CD14-positive monocyte (primary cell): ENCODE data around the gene SPRY1. TPM values are rescaled to one million over a fixed set of nuclear protein-coding genes. Genes with fewer than 3 reads are reported as not detected.

Experiments used
- DNase-seq, 3 donors: peaks; one replicate each; pipeline ENCODE4 v3.0.0-alpha.2; 2011 to 2022
- H2AFZ ChIP-seq: 2 replicates; pipeline ENCODE4 v1.6.0; 2012; ENCODE audit warnings: mild to moderate bottlenecking, low read depth, low read length, inconsistent platforms; ENCODE audit not compliant: insufficient read depth, poor library complexity, severe bottlenecking
- H3K27ac ChIP-seq, 2 donors: 1 replicate in 1 of 2; 2 replicates in 1 of 2; pipeline ENCODE4 v1.5.1; 2012 to 2013; ENCODE audit warnings: low read length in 2 of 2, control low read depth in 1 of 2, inconsistent platforms in 1 of 2, low read depth in 1 of 2, mild to moderate bottlenecking in 1 of 2
- H3K27me3 ChIP-seq, 2 donors: one replicate each; pipeline versions ENCODE4 v1.6.0 to v1.6.1; 2011 to 2013; ENCODE audit warnings: low read length in 2 of 2; ENCODE audit not compliant: control insufficient read depth in 2 of 2, insufficient read depth in 2 of 2
- H3K36me3 ChIP-seq, 2 donors: replicated peaks in 1 of 2; 1 replicate in 1 of 2; 2 replicates in 1 of 2; pipeline versions ENCODE4 v1.5.1 to v1.6.1; 2012 to 2013; ENCODE audit warnings: low read length in 2 of 2, control low read depth in 1 of 2, inconsistent platforms in 1 of 2, mild to moderate bottlenecking in 1 of 2; ENCODE audit not compliant: insufficient read depth in 2 of 2, control insufficient read depth in 1 of 2
- H3K4me1 ChIP-seq, 2 donors: 1 replicate in 1 of 2; 2 replicates in 1 of 2; pipeline versions ENCODE4 v1.5.1 to v1.6.1; 2012 to 2013; ENCODE audit warnings: low read length in 2 of 2, control low read depth in 1 of 2, inconsistent platforms in 1 of 2, mild to moderate bottlenecking in 1 of 2, moderate library complexity in 1 of 2; ENCODE audit not compliant: insufficient read depth in 2 of 2, control insufficient read depth in 1 of 2
- H3K4me2 ChIP-seq: replicated peaks from 2 replicates; pipeline ENCODE3; 2012; ENCODE audit warnings: low read length, moderate library complexity, mild to moderate bottlenecking; ENCODE audit not compliant: poor library complexity, severe bottlenecking; ENCODE audit errors: extremely low read depth
- H3K4me3 ChIP-seq, 3 experiments: fragments of 200-600 bp in 1 of 3; sonication (generic) in 1 of 3; replicated peaks in 1 of 3; 1 replicate in 2 of 3; 2 replicates in 1 of 3; pipeline ENCODE4 v1.5.1; 2011 to 2013; ENCODE audit warnings: low read length in 3 of 3, mild to moderate bottlenecking in 3 of 3, control low read depth in 2 of 3, low read depth in 2 of 3, inconsistent platforms in 1 of 3, moderate library complexity in 1 of 3
- H3K79me2 ChIP-seq: 2 replicates; pipeline ENCODE4 v1.6.0; 2012; ENCODE audit warnings: mild to moderate bottlenecking, control low read depth, inconsistent platforms, low read length, moderate library complexity; ENCODE audit not compliant: insufficient read depth
- H3K9ac ChIP-seq: 2 replicates; pipeline ENCODE4 v1.6.0; 2017; ENCODE audit warnings: low read length, mild to moderate bottlenecking; ENCODE audit not compliant: insufficient read depth, poor library complexity, severe bottlenecking
- H3K9me3 ChIP-seq, 2 donors: replicated peaks in 1 of 2; 1 replicate in 1 of 2; 2 replicates in 1 of 2; pipeline versions ENCODE4 v1.5.1 to v1.6.1; 2012 to 2013; ENCODE audit warnings: low read length in 2 of 2, control low read depth in 1 of 2; ENCODE audit not compliant: control insufficient read depth in 1 of 2, insufficient read depth in 1 of 2
- H4K20me1 ChIP-seq: 2 replicates; pipeline ENCODE4 v1.6.0; 2012; ENCODE audit warnings: mild to moderate bottlenecking, low read length, control low read depth, moderate library complexity; ENCODE audit not compliant: insufficient read depth
- H3K27ac Mint-ChIP-seq, 7 donors: one replicate each; pipeline ENCODE4 v1.8.0; 2020; ENCODE audit warnings: mild to moderate bottlenecking in 7 of 7, mixed read lengths in 7 of 7, moderate library complexity in 6 of 7, inconsistent platforms in 2 of 7
- H3K27me3 Mint-ChIP-seq, 3 donors: one replicate each; pipeline ENCODE4 v1.8.0; 2021 to 2022; ENCODE audit warnings: low read depth in 3 of 3, mild to moderate bottlenecking in 3 of 3, mixed read lengths in 3 of 3, moderate library complexity in 3 of 3, inconsistent platforms in 1 of 3
- H3K36me3 Mint-ChIP-seq, 2 donors: one replicate each; pipeline ENCODE4 v1.8.0; 2020; ENCODE audit warnings: mixed read lengths in 2 of 2, inconsistent platforms in 1 of 2, mild to moderate bottlenecking in 1 of 2
- H3K4me1 Mint-ChIP-seq: one replicate; pipeline ENCODE4 v1.8.0; 2020; ENCODE audit warnings: mild to moderate bottlenecking, mixed read lengths
- H3K4me3 Mint-ChIP-seq, 2 donors: one replicate each; pipeline ENCODE4 v1.8.0; 2020; ENCODE audit warnings: mild to moderate bottlenecking in 2 of 2, mixed read lengths in 2 of 2, moderate library complexity in 1 of 2
- H3K9me3 Mint-ChIP-seq, 7 donors: one replicate each; pipeline ENCODE4 v1.8.0; 2020 to 2022; ENCODE audit warnings: mixed read lengths in 7 of 7, mild to moderate bottlenecking in 6 of 7, moderate library complexity in 6 of 7, inconsistent platforms in 2 of 7
- CTCF ChIP-seq: fragments of 200-600 bp; IDR thresholded peaks from one replicate; pipeline ENCODE4 v1.8.0; 2022; ENCODE audit warnings: antibody characterized with exemption, mild to moderate bottlenecking
- WGBS: methylation state at CpG from one replicate; pipeline ENCODE4 v1.1.5; 2013; ENCODE audit warnings: missing lambda C conversion rate; ENCODE audit not compliant: insufficient coverage; 5-methylcytosine and 5-hydroxymethylcytosine counted together
- intact Hi-C, 2 donors: fragments of 100-400 bp; cut with micrococcal nuclease; formaldehyde crosslinking; loops; one replicate each; pipeline versions ENCODE4 v1.15.0 to v1.15.1; 2023
- polyA plus RNA-seq, 3 donors: library from polyadenylated mRNA; depleted of rRNA in 1 of 3; unstranded in 2 of 3; stranded (reverse) in 1 of 3; fragments of 300-500 nt in 2 of 3; fragments of >200 nt in 1 of 3; fragmentation: Illumina TruSeq in 2 of 3; gene quantifications; 1 replicate in 2 of 3; 2 replicates in 1 of 3; pipeline ENCODE4 v1.2.3, GENCODE V29; 2012 to 2021

The SPRY1 gene
- polyA plus RNA-seq, 3 donors, result 1.1 to 3.7 (median 2.0) TPM

- Histone ChIP-seq H3K36me3 (no peaks in the 10 kb centered on the region), H3K9me3 (no peaks in the 10 kb centered on the region), H3K4me2 (peak overlapping the region; percentile 61), H3K9ac (no peak overlapping the region), H3K79me2 (no peaks in the 10 kb centered on the region), H3K4me3 (peak overlapping the region in 1 of 3 experiments; percentile 41), H4K20me1 (no peaks in the 10 kb centered on the region), H3K4me1 (peaks cover 49 to 52% of the 10 kb centered on the region in 2 donors), H3K27me3 (no peaks in the 10 kb centered on the region), H2AFZ (no peak overlapping the region), H3K27ac (peak overlapping the region in 1 of 2 donors; percentile 58)
- no peak for TF ChIP-seq CTCF
- peak; percentile 74 to 90 (median 87) for DNase-seq
- no CpG with 5 or more reads among the region's 6 CpGs for WGBS
- peak overlapping the region; percentile 21 to 77 for H3K4me3 Mint-ChIP-seq
- no peaks in the 10 kb centered on the region for H3K9me3 Mint-ChIP-seq
- peaks cover 63% of the 10 kb centered on the region for H3K4me1 Mint-ChIP-seq
- peaks cover 0 to 5% (median 2%) of the 10 kb centered on the region in 3 donors for H3K27me3 Mint-ChIP-seq
- no peaks in the 10 kb centered on the region for H3K36me3 Mint-ChIP-seq
- intact Hi-C loops, result no loop called here
- peak overlapping the region; percentile 14 to 84 (median 76) for H3K27ac Mint-ChIP-seq
Measured at GRCh38 chr4:123415977-123416376, 19.4 kb downstream of the SPRY1 start.

DNA sequence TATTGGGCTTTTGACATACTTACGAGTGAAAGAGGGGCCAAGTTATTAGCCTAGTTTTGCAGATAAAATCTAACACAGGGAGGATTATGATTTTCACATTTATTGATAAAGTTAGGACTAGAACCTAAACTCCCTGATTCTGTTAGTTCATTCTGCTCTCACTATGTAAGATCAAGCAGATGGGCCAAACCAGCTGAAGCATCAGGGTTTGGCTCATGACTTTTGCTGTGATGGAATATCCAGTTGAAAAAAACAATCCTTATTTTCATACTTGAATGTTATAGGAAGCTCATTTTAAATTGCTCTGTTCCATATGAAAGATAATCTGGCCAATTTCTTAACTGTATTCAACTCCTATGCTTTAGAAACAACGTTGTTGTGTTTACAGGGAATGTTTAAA, 21.2 kb downstream of the SPRY1 start:
- Histone ChIP-seq H3K4me2 (no peak overlapping the region), H3K9ac (no peak overlapping the region), H3K27me3 (no peaks in the 10 kb centered on the region), H3K79me2 (no peaks in the 10 kb centered on the region), H2AFZ (no peak overlapping the region), H3K4me3 (no peak overlapping the region), H3K4me1 (peaks cover 54 to 57% of the 10 kb centered on the region in 2 donors), H3K27ac (peak overlapping the region in 1 of 2 donors; percentile 27), H3K9me3 (no peaks in the 10 kb centered on the region), H3K36me3 (no peaks in the 10 kb centered on the region), H4K20me1 (no peaks in the 10 kb centered on the region)
- Mint-ChIP-seq H3K4me1 (peaks cover 65% of the 10 kb centered on the region), H3K36me3 (no peaks in the 10 kb centered on the region), H3K27ac (peak overlapping the region in 1 of 7 donors; percentile 73), H3K9me3 (no peaks in the 10 kb centered on the region), H3K27me3 (peaks cover 0 to 5% (median 2%) of the 10 kb centered on the region in 3 donors), H3K4me3 (no peak overlapping the region)
- intact Hi-C loops, result no loop called here
- WGBS, result no CpG with 5 or more reads among the region's 2 CpGs
- no peak for TF ChIP-seq CTCF
- DNase-seq, result no peak
